GM23338 (cell line): ENCODE measurements around the gene SHISA9. TPM values are rescaled to one million over a fixed set of nuclear protein-coding genes. Genes with fewer than 3 reads are reported as not detected.

Source experiments
- ATAC-seq: fragments of 200-7000 bp; cut with Tn5 transposase; 3 replicates; pipeline ENCODE4 v1.9.1; 2020
- DNase-seq: peaks from one replicate; pipeline ENCODE4 v3.0.0-alpha.2; 2015; ENCODE audit warnings: low spot score
- H2AFZ ChIP-seq: fragments of 200-600 bp; sonication (generic); 2 replicates; pipeline ENCODE4 v1.8.0; 2016; ENCODE audit warnings: antibody characterized with exemption, mild to moderate bottlenecking, moderate library complexity
- H3F3A ChIP-seq: fragments of 200-600 bp; sonication (generic); replicated peaks from 2 replicates; pipeline ENCODE4 v1.8.0; 2017; ENCODE audit warnings: antibody characterized with exemption, mixed run types, low read depth
- H3K27ac ChIP-seq: fragments of 200-600 bp; sonication (generic); 2 replicates; pipeline ENCODE4 v1.6.1; 2016; ENCODE audit warnings: low read depth
- H3K27me3 ChIP-seq: fragments of 200-600 bp; sonication (generic); 2 replicates; pipeline ENCODE4 v1.8.0; 2016; ENCODE audit warnings: mild to moderate bottlenecking, mixed run types, moderate library complexity; ENCODE audit not compliant: insufficient read depth
- H3K36me3 ChIP-seq: fragments of 200-600 bp; sonication (generic); 2 replicates; pipeline ENCODE4 v1.8.0; 2016; ENCODE audit warnings: mild to moderate bottlenecking; ENCODE audit not compliant: insufficient read depth
- H3K4me1 ChIP-seq: fragments of 200-600 bp; sonication (generic); 2 replicates; pipeline ENCODE4 v1.8.0; 2016; ENCODE audit warnings: mild to moderate bottlenecking, moderate library complexity; ENCODE audit not compliant: insufficient read depth
- H3K4me2 ChIP-seq: fragments of 200-600 bp; sonication (generic); 2 replicates; pipeline ENCODE4 v1.7.1; 2017; ENCODE audit warnings: mixed run types
- H3K4me3 ChIP-seq: fragments of 200-600 bp; sonication (generic); 2 replicates; pipeline ENCODE4 v1.6.1; 2016; ENCODE audit warnings: mixed run types
- H3K79me2 ChIP-seq: fragments of 200-600 bp; sonication (generic); replicated peaks from 2 replicates; pipeline ENCODE4 v1.8.0; 2017; ENCODE audit warnings: mild to moderate bottlenecking; ENCODE audit not compliant: insufficient read depth
- H3K9me2 ChIP-seq: fragments of 200-600 bp; sonication (generic); 2 replicates; pipeline ENCODE4 v1.8.0; 2017; ENCODE audit not compliant: insufficient read depth
- H4K20me1 ChIP-seq: fragments of 200-600 bp; sonication (generic); replicated peaks from 2 replicates; pipeline ENCODE4 v1.8.0; 2017; ENCODE audit warnings: mild to moderate bottlenecking; ENCODE audit not compliant: insufficient read depth
- H3K27ac Mint-ChIP-seq: 2 replicates; pipeline ENCODE4 v1.8.0; 2020; ENCODE audit warnings: inconsistent platforms, mild to moderate bottlenecking, moderate library complexity, mixed read lengths
- H3K27me3 Mint-ChIP-seq: 3 replicates; pipeline ENCODE4 v1.8.0; 2022; ENCODE audit warnings: low read depth, mild to moderate bottlenecking, moderate library complexity, mixed read lengths, inconsistent platforms; ENCODE audit not compliant: insufficient read depth, poor library complexity
- H3K36me3 Mint-ChIP-seq: 3 replicates; pipeline ENCODE4 v1.8.0; 2021; ENCODE audit warnings: low read depth, mild to moderate bottlenecking, inconsistent platforms, moderate library complexity, mixed read lengths
- H3K4me1 Mint-ChIP-seq: 3 replicates; pipeline ENCODE4 v1.8.0; 2020; ENCODE audit warnings: mild to moderate bottlenecking, inconsistent platforms, mixed read lengths
- H3K4me3 Mint-ChIP-seq: 3 replicates; pipeline ENCODE4 v1.8.0; 2021; ENCODE audit warnings: moderate library complexity, mild to moderate bottlenecking, inconsistent platforms, mixed read lengths
- H3K9me3 Mint-ChIP-seq: 3 replicates; pipeline ENCODE4 v1.8.0; 2020; ENCODE audit warnings: moderate library complexity, mild to moderate bottlenecking, inconsistent platforms, mixed read lengths
- CREB1 ChIP-seq: fragments of 250-450 bp; sonication (Bioruptor Pico); IDR thresholded peaks from 2 replicates; pipeline ENCODE4 v1.5.0; 2020; ENCODE audit warnings: low read depth, mild to moderate bottlenecking, moderate library complexity
- EZH2 ChIP-seq: fragments of 200-600 bp; sonication (generic); IDR thresholded peaks from one replicate; pipeline ENCODE4 v1.8.0; 2017; ENCODE audit warnings: antibody characterized with exemption, mild to moderate bottlenecking, low read depth; ENCODE audit not compliant: unreplicated experiment
- EZH2phosphoT487 ChIP-seq: fragments of 200-600 bp; sonication (generic); IDR thresholded peaks from one replicate; pipeline ENCODE4 v1.8.1; 2018; ENCODE audit warnings: antibody characterized with exemption; ENCODE audit not compliant: unreplicated experiment
- NANOG ChIP-seq: IDR thresholded peaks from 2 replicates; pipeline ENCODE4 v1.6.1; 2016; ENCODE audit warnings: antibody characterized with exemption, borderline replicate concordance
- STAT1 ChIP-seq: IDR thresholded peaks from one replicate; pipeline ENCODE4 v1.6.1; 2016; ENCODE audit warnings: antibody characterized with exemption; ENCODE audit not compliant: unreplicated experiment
- ZNF114 ChIP-seq: fragments of 250-450 bp; sonication (Bioruptor Pico); IDR thresholded peaks from 2 replicates; pipeline ENCODE4 v1.5.0; 2020; ENCODE audit warnings: mild to moderate bottlenecking, moderate library complexity
- polyA plus RNA-seq: library from polyadenylated mRNA; unstranded; fragments of >200 nt; fragmentation: Nextera tagmentation; extraction: Ambion mirVana; gene quantifications from 2 replicates; pipeline ENCODE4 v1.2.1, GENCODE V29; 2016
- total RNA-seq: library from RNA; depleted of rRNA; stranded (reverse); fragments of >200 nt; shearing (Covaris generic); gene quantifications from 2 replicates; pipeline ENCODE4 v1.2.3, GENCODE V29; 2014
- TF ChIP-seq, protein P1 (sequence below), 2 experiments: fragments of 200-600 bp in 1 of 2; sonication (generic) in 1 of 2; conservative IDR thresholded peaks; 2 replicates each; pipeline versions ENCODE4 v1.5.1 to v1.6.1; 2016 to 2017; ENCODE audit warnings: antibody characterized with exemption in 2 of 2, low read depth in 2 of 2, mild to moderate bottlenecking in 2 of 2, moderate library complexity in 1 of 2

SHISA9 gene
- total and polyA plus RNA-seq, 2 experiments from 2014 or later = 10.4 to 45.6 TPM

DNA sequence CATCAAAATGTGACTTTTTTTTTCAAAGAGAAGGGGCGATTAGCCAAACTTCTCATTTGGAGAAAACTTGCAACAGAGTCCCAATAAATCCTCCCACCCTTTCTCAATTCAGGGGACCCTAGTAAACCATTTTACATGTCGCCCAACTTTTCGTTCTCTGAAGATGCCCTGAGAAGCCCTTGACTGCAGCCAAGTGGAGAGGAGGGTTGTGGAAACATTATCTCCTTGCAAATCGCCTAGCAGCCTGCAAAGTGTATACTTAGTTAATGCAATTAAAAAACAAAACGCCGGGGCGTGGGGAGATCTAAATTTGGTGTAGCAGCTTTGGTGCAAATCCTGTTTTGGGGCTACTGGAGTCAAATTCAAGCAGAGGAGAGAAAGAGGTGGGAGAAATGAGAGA, 1.2 kb upstream of the SHISA9 start:
- peak overlapping the region; percentile 90 for H2AFZ ChIP-seq

GRCh38 chr16:12900599-12901203, 697 bp upstream of the SHISA9 start:
- Histone ChIP-seq H3K4me1 (peaks cover 51% of the 10 kb centered on the region), H3K79me2 (peaks cover 48% of the 10 kb centered on the region), H3K9me2 (no peaks in the 10 kb centered on the region), H2AFZ (peak overlapping the region; percentile 90), H3K27ac (no peak overlapping the region), H3K27me3 (peaks cover 17% of the 10 kb centered on the region), H3K4me3 (peak overlapping the region; percentile 93), H3K36me3 (no peaks in the 10 kb centered on the region), H4K20me1 (peaks cover 15% of the 10 kb centered on the region), H3F3A (no peaks in the 10 kb centered on the region; the same call in 1 of the 2 replicates), H3K4me2 (peak overlapping the region; percentile 98)
- H3K9me3 Mint-ChIP-seq = no peaks in the 10 kb centered on the region
- H3K27ac Mint-ChIP-seq = no peak overlapping the region
- peak; percentile 13 for ATAC-seq
- H3K4me1 Mint-ChIP-seq = peaks cover 49% of the 10 kb centered on the region
- H3K36me3 Mint-ChIP-seq = peaks cover 6% of the 10 kb centered on the region; the same call in 2 of the 3 replicates
- DNase-seq = peak; percentile 53
- peaks cover 24% of the 10 kb centered on the region for H3K27me3 Mint-ChIP-seq
- peak overlapping the region; percentile 82 for H3K4me3 Mint-ChIP-seq
- peak; percentile 34 for TF ChIP-seq EZH2
- TF ChIP-seq, protein P1, sequence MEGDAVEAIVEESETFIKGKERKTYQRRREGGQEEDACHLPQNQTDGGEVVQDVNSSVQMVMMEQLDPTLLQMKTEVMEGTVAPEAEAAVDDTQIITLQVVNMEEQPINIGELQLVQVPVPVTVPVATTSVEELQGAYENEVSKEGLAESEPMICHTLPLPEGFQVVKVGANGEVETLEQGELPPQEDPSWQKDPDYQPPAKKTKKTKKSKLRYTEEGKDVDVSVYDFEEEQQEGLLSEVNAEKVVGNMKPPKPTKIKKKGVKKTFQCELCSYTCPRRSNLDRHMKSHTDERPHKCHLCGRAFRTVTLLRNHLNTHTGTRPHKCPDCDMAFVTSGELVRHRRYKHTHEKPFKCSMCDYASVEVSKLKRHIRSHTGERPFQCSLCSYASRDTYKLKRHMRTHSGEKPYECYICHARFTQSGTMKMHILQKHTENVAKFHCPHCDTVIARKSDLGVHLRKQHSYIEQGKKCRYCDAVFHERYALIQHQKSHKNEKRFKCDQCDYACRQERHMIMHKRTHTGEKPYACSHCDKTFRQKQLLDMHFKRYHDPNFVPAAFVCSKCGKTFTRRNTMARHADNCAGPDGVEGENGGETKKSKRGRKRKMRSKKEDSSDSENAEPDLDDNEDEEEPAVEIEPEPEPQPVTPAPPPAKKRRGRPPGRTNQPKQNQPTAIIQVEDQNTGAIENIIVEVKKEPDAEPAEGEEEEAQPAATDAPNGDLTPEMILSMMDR (conservative IDR thresholded peaks at IDR 0.05; ENCODE audit: low read depth in 2 of 2) = no peak

More for the DNA sequence above, 1.2 kb upstream of the SHISA9 start:
- no peaks in the 10 kb centered on the region for H3K9me2 ChIP-seq
- H3K4me1 Mint-ChIP-seq = peaks cover 45% of the 10 kb centered on the region
- peak overlapping the region; percentile 93 for H3K4me3 ChIP-seq
- ATAC-seq (no peak), DNase-seq (no peak)
- no peaks in the 10 kb centered on the region; the same call in 1 of the 2 replicates for H3F3A ChIP-seq
- H3K4me1 ChIP-seq = peaks cover 47% of the 10 kb centered on the region
- peak overlapping the region; percentile 98 for H3K4me2 ChIP-seq
- H3K27ac ChIP-seq = no peak overlapping the region
- H3K9me3 Mint-ChIP-seq = no peaks in the 10 kb centered on the region
- H3K36me3 ChIP-seq = no peaks in the 10 kb centered on the region
- H3K79me2 ChIP-seq = peaks cover 43% of the 10 kb centered on the region
- peak overlapping the region; percentile 82 for H3K4me3 Mint-ChIP-seq
- peaks cover 24% of the 10 kb centered on the region for H3K27me3 Mint-ChIP-seq
- peaks cover 4% of the 10 kb centered on the region; the same call in 2 of the 3 replicates for H3K36me3 Mint-ChIP-seq
- TF ChIP-seq STAT1 (no peak), NANOG (no peak)
- H4K20me1 ChIP-seq = peaks cover 10% of the 10 kb centered on the region
- no peak overlapping the region for H3K27ac Mint-ChIP-seq
- H3K27me3 ChIP-seq = peaks cover 17% of the 10 kb centered on the region

- no peaks in the 10 kb centered on the region; the same call in 1 of the 2 replicates for H3F3A ChIP-seq
- H3K79me2 ChIP-seq = peaks cover 53% of the 10 kb centered on the region
- H3K27ac Mint-ChIP-seq = no peak overlapping the region; the same call in 1 of the 2 replicates
- H3K36me3 Mint-ChIP-seq = peaks cover 6% of the 10 kb centered on the region; the same call in 2 of the 3 replicates
- H3K4me3 ChIP-seq = peak overlapping the region; percentile 99
- peaks cover 24% of the 10 kb centered on the region for H3K27me3 Mint-ChIP-seq
- H3K4me2 ChIP-seq = peak overlapping the region; percentile 98
- H4K20me1 ChIP-seq = peaks cover 17% of the 10 kb centered on the region
- peak overlapping the region; percentile 90 for H2AFZ ChIP-seq
- peaks cover 56% of the 10 kb centered on the region for H3K4me1 ChIP-seq
- no peaks in the 10 kb centered on the region for H3K9me2 ChIP-seq
- DNase-seq = peak; percentile 93
- H3K36me3 ChIP-seq = no peaks in the 10 kb centered on the region
- no peaks in the 10 kb centered on the region for H3K9me3 Mint-ChIP-seq
- peaks cover 54% of the 10 kb centered on the region for H3K4me1 Mint-ChIP-seq
- H3K4me3 Mint-ChIP-seq = peak overlapping the region; percentile 82
- ATAC-seq = peak; percentile 69
- H3K27ac ChIP-seq = no peak overlapping the region
- H3K27me3 ChIP-seq = peaks cover 17% of the 10 kb centered on the region
- TF ChIP-seq, protein P1 (conservative IDR thresholded peaks at IDR 0.05; ENCODE audit: low read depth in 2 of 2) = peak in 1 of 2 experiments; percentile 16; a peak in 1 of 4 replicates
- TF ChIP-seq NANOG = no peak
- no peak for TF ChIP-seq CREB1
- TF ChIP-seq EZH2phosphoT487 = no peak
- TF ChIP-seq ZNF114 (CRISPR knock-in tag) = no peak
Measured at GRCh38 chr16:12901204-12901596, 198 bp upstream of the SHISA9 start.
